HepG2 (cell line): Measurements from ENCODE around the gene AMPH. TPM values are rescaled to one million over a fixed set of nuclear protein-coding genes. Genes with fewer than 3 reads are reported as not detected.

ENCODE experiments used
- ATAC-seq: fragments of 200-7000 bp; cut with Tn5 transposase; 3 replicates; pipeline ENCODE4 v1.9.1; 2020; ENCODE audit warnings: mild to moderate bottlenecking, moderate library complexity
- BruUV-seq: library from RNA; stranded (reverse); fragments of 400-500 nt; replicated peaks from 2 replicates; lab custom pipeline; 2021; lab: Mats Ljungman, UMichigan
- CTCF ChIA-PET: fragments of 300-600 bp; formaldehyde crosslinking; extraction: SDS; loops from one replicate; lab custom pipeline; 2021; ENCODE audit warnings: low total read pairs, inconsistent platforms, low intra/inter-chr PET ratio; lab: Yijun Ruan, JAX
- POLR2A ChIA-PET: fragments of 350-600 bp; sonication (Branson Sonifier 250); formaldehyde crosslinking; loops from one replicate; lab custom pipeline; 2020; ENCODE audit warnings: antibody characterized with exemption, inconsistent platforms; lab: Yijun Ruan, JAX
- DNase-seq: peaks from one replicate; pipeline ENCODE4 v3.0.0-alpha.2; 2015; ENCODE audit warnings: low spot score
- FAIRE-seq: peaks from 3 replicates; lab custom pipeline; 2011; peaks lifted over from hg19 to GRCh38; lab: Jason Lieb, UNC
- H2AFZ ChIP-seq: one replicate; pipeline ENCODE4 v1.6.1; 2011; ENCODE audit warnings: low read length, inconsistent platforms
- H3K27ac ChIP-seq: fragments of 300-600 bp; 3 replicates; pipeline ENCODE4 v1.8.0; 2011; ENCODE audit warnings: mixed run types, mild to moderate bottlenecking, mixed read lengths, low read length, inconsistent platforms; ENCODE audit not compliant: insufficient read depth; ENCODE audit errors: extremely low read length
- H3K27me3 ChIP-seq, 2 experiments: fragments of 200-600 bp in 1 of 2; 2 replicates in 1 of 2; 3 replicates in 1 of 2; pipeline versions ENCODE4 v1.6.0 to v1.8.0; 2011; ENCODE audit warnings: low read length in 2 of 2, mild to moderate bottlenecking in 2 of 2, moderate library complexity in 2 of 2, inconsistent platforms in 1 of 2; ENCODE audit not compliant: insufficient read depth in 2 of 2, control insufficient read depth in 1 of 2
- H3K36me3 ChIP-seq, 2 experiments: fragments of 200-600 bp in 1 of 2; replicated peaks in 1 of 2; 2 replicates in 1 of 2; 3 replicates in 1 of 2; pipeline versions ENCODE4 v1.5.1 to v1.8.0; 2011; ENCODE audit warnings: low read length in 2 of 2, inconsistent platforms in 1 of 2; ENCODE audit not compliant: insufficient read depth in 2 of 2, control insufficient read depth in 1 of 2
- H3K4me1 ChIP-seq: 2 replicates; pipeline ENCODE4 v1.5.1; 2012; ENCODE audit warnings: low read length, inconsistent platforms; ENCODE audit not compliant: insufficient read depth
- H3K4me2 ChIP-seq: 2 replicates; pipeline ENCODE4 v1.6.0; 2011; ENCODE audit warnings: low read depth, low read length, inconsistent platforms
- H3K4me3 ChIP-seq, 3 experiments: fragments of 200-600 bp in 1 of 3; sonication (generic), shearing (Covaris generic) in 1 of 3; replicated peaks in 1 of 3; 2 replicates each; pipeline ENCODE4 v1.5.1; 2011 to 2016; ENCODE audit warnings: low read length in 3 of 3, inconsistent platforms in 2 of 3, low read depth in 2 of 3, mild to moderate bottlenecking in 2 of 3, control low read depth in 1 of 3, mixed read lengths in 1 of 3; ENCODE audit not compliant: insufficient read depth in 1 of 3
- H3K79me2 ChIP-seq: one replicate; pipeline ENCODE4 v1.6.1; 2011; ENCODE audit warnings: low read length, inconsistent platforms; ENCODE audit not compliant: insufficient read depth
- H3K9ac ChIP-seq: 2 replicates; pipeline ENCODE4 v1.6.0; 2011; ENCODE audit warnings: mild to moderate bottlenecking, low read depth, low read length, inconsistent platforms; ENCODE audit not compliant: insufficient read depth
- H3K9me3 ChIP-seq: 2 replicates; pipeline ENCODE4 v1.5.1; 2012; ENCODE audit warnings: mild to moderate bottlenecking, low read length
- H4K20me1 ChIP-seq: 2 replicates; pipeline ENCODE4 v1.6.0; 2011; ENCODE audit warnings: inconsistent platforms, mild to moderate bottlenecking, low read length, moderate library complexity; ENCODE audit not compliant: insufficient read depth
- CCAR2 ChIP-seq: fragments of 200-400 bp; formaldehyde crosslinking; optimal IDR thresholded peaks from 2 replicates; pipeline ENCODE3; 2018; ENCODE audit warnings: low read depth, mild to moderate bottlenecking, low read length, moderate library complexity
- FOXK2 ChIP-seq: fragments of 450-650 bp; IDR thresholded peaks from 2 replicates; pipeline ENCODE4 v1.6.1; 2016
- GABPB1 ChIP-seq: IDR thresholded peaks from 2 replicates; pipeline ENCODE4 v1.6.1; 2016; ENCODE audit warnings: mild to moderate bottlenecking, missing genetic modification reagents, moderate library complexity, missing compliant biosample characterization
- KDM4B ChIP-seq: sonication (generic); formaldehyde crosslinking; IDR thresholded peaks from 2 replicates; pipeline ENCODE4 v1.4.0; 2020; ENCODE audit warnings: missing genetic modification reagents
- KLF13 ChIP-seq: sonication (generic); formaldehyde crosslinking; IDR thresholded peaks from 2 replicates; pipeline ENCODE4 v1.4.0; 2020; ENCODE audit warnings: mild to moderate bottlenecking, missing genetic modification reagents
- MBD4 ChIP-seq: IDR thresholded peaks from 2 replicates; pipeline ENCODE4 v1.6.1; 2012; ENCODE audit warnings: low read length, inconsistent platforms, borderline replicate concordance
- NFE2L2 ChIP-seq: fragments of 150-350 bp; IDR thresholded peaks from 2 replicates; pipeline ENCODE4 v1.6.1; 2014; ENCODE audit warnings: low read length
- SALL1 ChIP-seq: sonication (generic); formaldehyde crosslinking; IDR thresholded peaks from 2 replicates; pipeline ENCODE4 v1.8.0; 2022; ENCODE audit warnings: mild to moderate bottlenecking, missing genetic modification reagents
- SNRNP70 ChIP-seq: fragments of 200-400 bp; formaldehyde crosslinking; IDR thresholded peaks from 2 replicates; pipeline ENCODE4 v1.6.1; 2017; ENCODE audit warnings: mild to moderate bottlenecking, low read depth, low read length, moderate library complexity
- ZNF619 ChIP-seq: sonication (generic); formaldehyde crosslinking; IDR thresholded peaks from 2 replicates; pipeline ENCODE4 v1.4.0; 2020; ENCODE audit warnings: mild to moderate bottlenecking, missing genetic modification reagents
- WGBS: methylation state at CpG from one replicate; pipeline ENCODE4 v1.1.6; 2017; ENCODE audit warnings: low lambda C conversion rate; 5-methylcytosine and 5-hydroxymethylcytosine counted together
- in situ Hi-C: cut with HindIII; loops from 2 replicates; pipeline ENCODE4 v1.10.0; 2017; ENCODE audit warnings: low pct_unique_long_range_greater_than_20kb; ENCODE audit not compliant: extremely low pct_ligation_motif_present
- intact Hi-C: fragments of 100-400 bp; cut with micrococcal nuclease; formaldehyde crosslinking; loops from one replicate; pipeline ENCODE4 v1.10.0; 2022; ENCODE audit not compliant: unreplicated experiment
- polyA plus RNA-seq, 8 experiments: library from polyadenylated mRNA; depleted of rRNA in 3 of 8; stranded (reverse) in 7 of 8; unstranded in 1 of 8; fragments of >200 nt; fragmentation: Illumina TruSeq in 4 of 8; extraction: Trizol in 4 of 8; gene quantifications; 2 replicates each; pipeline versions ENCODE4 v1.2.1 to v1.2.3, GENCODE V29; 2011 to 2016; ENCODE audit warnings: low read depth in 4 of 8, missing spikeins in 1 of 8, mixed read lengths in 1 of 8; ENCODE audit not compliant: insufficient read depth in 1 of 8
- total RNA-seq, 5 experiments: library from RNA; depleted of rRNA; stranded (reverse); fragments of >200 nt; fragmentation: Illumina TruSeq; extraction: Trizol; gene quantifications; 2 replicates each; pipeline ENCODE4 v1.2.3, GENCODE V29; 2016; ENCODE audit warnings: low read depth in 1 of 5
- TF ChIP-seq, protein P1 (sequence below): IDR thresholded peaks from 2 replicates; pipeline ENCODE4 v1.6.1; 2012; ENCODE audit warnings: low read length, improper control_type of control experiment
- TF ChIP-seq, protein P2 (sequence below): sonication (generic); formaldehyde crosslinking; IDR thresholded peaks from 2 replicates; pipeline ENCODE4 v1.5.1; 2020; ENCODE audit warnings: missing genetic modification reagents, mild to moderate bottlenecking, borderline replicate concordance
- TF ChIP-seq, protein P3 (sequence below): sonication (generic); formaldehyde crosslinking; IDR thresholded peaks from 2 replicates; pipeline ENCODE4 v1.4.0; 2020; ENCODE audit warnings: missing genetic modification reagents

Gene AMPH
- total and polyA plus RNA-seq, 2 of the 13 experiments (the other 11 are each of a cell fraction or from before 2014, with no cell fraction given): not detected

DNA sequence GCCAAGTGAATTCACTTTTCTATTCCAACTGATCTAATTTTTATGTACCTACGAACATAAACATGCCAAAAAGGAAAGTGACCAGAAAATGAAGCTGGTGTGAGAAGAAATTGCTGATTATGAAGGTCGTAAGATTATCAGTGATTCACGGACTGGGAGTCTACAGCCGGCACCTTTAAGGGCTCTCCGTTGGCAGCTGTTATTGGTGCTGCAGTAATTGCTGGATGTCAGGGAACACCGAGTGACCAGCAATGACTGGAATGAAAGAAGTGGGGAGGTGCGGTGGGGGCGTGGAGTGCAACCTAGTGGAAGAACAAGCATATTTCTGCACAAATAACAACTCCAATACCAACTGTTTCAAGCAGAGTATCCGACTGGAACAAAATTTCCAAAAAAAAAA lies 247.9 kb downstream of the AMPH start (continued):
- TF ChIP-seq, protein P1, sequence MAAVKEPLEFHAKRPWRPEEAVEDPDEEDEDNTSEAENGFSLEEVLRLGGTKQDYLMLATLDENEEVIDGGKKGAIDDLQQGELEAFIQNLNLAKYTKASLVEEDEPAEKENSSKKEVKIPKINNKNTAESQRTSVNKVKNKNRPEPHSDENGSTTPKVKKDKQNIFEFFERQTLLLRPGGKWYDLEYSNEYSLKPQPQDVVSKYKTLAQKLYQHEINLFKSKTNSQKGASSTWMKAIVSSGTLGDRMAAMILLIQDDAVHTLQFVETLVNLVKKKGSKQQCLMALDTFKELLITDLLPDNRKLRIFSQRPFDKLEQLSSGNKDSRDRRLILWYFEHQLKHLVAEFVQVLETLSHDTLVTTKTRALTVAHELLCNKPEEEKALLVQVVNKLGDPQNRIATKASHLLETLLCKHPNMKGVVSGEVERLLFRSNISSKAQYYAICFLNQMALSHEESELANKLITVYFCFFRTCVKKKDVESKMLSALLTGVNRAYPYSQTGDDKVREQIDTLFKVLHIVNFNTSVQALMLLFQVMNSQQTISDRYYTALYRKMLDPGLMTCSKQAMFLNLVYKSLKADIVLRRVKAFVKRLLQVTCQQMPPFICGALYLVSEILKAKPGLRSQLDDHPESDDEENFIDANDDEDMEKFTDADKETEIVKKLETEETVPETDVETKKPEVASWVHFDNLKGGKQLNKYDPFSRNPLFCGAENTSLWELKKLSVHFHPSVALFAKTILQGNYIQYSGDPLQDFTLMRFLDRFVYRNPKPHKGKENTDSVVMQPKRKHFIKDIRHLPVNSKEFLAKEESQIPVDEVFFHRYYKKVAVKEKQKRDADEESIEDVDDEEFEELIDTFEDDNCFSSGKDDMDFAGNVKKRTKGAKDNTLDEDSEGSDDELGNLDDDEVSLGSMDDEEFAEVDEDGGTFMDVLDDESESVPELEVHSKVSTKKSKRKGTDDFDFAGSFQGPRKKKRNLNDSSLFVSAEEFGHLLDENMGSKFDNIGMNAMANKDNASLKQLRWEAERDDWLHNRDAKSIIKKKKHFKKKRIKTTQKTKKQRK: no peak
- TF ChIP-seq, all 625 proteins: peak for 0

GRCh38 chr7:38382684-38383083 lies 248.5 kb downstream of the AMPH start:
- Histone ChIP-seq H3K9ac (no peak overlapping the region), H3K9me3 (no peaks in the 10 kb centered on the region), H3K36me3 (no peaks in the 10 kb centered on the region), H3K4me1 (no peaks in the 10 kb centered on the region), H3K4me2 (no peak overlapping the region), H3K4me3 (no peak overlapping the region), H3K27ac (no peak overlapping the region), H3K27me3 (0 out of 5 replicates have a peak, but pooled peaks cover 0 to 2% of the 10 kb centered on the region in 2 experiments), H2AFZ (no peak overlapping the region), H4K20me1 (no peaks in the 10 kb centered on the region), H3K79me2 (no peaks in the 10 kb centered on the region)
- 13% methylated on average over 2 of the region's 2 CpGs for WGBS
- ATAC-seq (no peak), FAIRE-seq (no peak), DNase-seq (no peak)
- TF ChIP-seq, protein P2, sequence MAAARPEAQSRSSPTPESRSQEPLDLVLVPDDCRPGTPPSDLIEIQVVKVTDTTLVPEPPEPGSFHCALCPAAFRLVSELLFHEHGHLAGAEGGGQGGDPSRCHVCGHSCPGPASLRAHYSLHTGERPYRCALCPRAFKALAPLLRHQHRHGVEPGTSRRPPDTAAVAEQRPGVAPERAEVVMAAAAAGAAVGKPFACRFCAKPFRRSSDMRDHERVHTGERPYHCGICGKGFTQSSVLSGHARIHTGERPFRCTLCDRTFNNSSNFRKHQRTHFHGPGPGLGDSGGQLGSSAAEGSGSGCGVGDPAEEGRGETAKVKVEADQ (CRISPR knock-in tag): no peak
- TF ChIP-seq, protein P3, sequence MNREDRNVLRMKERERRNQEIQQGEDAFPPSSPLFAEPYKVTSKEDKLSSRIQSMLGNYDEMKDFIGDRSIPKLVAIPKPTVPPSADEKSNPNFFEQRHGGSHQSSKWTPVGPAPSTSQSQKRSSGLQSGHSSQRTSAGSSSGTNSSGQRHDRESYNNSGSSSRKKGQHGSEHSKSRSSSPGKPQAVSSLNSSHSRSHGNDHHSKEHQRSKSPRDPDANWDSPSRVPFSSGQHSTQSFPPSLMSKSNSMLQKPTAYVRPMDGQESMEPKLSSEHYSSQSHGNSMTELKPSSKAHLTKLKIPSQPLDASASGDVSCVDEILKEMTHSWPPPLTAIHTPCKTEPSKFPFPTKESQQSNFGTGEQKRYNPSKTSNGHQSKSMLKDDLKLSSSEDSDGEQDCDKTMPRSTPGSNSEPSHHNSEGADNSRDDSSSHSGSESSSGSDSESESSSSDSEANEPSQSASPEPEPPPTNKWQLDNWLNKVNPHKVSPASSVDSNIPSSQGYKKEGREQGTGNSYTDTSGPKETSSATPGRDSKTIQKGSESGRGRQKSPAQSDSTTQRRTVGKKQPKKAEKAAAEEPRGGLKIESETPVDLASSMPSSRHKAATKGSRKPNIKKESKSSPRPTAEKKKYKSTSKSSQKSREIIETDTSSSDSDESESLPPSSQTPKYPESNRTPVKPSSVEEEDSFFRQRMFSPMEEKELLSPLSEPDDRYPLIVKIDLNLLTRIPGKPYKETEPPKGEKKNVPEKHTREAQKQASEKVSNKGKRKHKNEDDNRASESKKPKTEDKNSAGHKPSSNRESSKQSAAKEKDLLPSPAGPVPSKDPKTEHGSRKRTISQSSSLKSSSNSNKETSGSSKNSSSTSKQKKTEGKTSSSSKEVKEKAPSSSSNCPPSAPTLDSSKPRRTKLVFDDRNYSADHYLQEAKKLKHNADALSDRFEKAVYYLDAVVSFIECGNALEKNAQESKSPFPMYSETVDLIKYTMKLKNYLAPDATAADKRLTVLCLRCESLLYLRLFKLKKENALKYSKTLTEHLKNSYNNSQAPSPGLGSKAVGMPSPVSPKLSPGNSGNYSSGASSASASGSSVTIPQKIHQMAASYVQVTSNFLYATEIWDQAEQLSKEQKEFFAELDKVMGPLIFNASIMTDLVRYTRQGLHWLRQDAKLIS (CRISPR knock-in tag): no peak
- no peak for TF ChIP-seq ZNF619 (CRISPR knock-in tag)
- no peak for TF ChIP-seq FOXK2
- TF ChIP-seq CCAR2: no peak
- TF ChIP-seq SALL1 (CRISPR knock-in tag): no peak
- no peak for TF ChIP-seq GABPB1
- no peak for TF ChIP-seq MBD4
- no peak for TF ChIP-seq KDM4B (CRISPR knock-in tag)
- TF ChIP-seq SNRNP70: no peak
- no peak for TF ChIP-seq NFE2L2
- TF ChIP-seq KLF13: no peak
- no TSS peak for BruUV-seq
- ChIA-PET POLR2A (no interaction called here), CTCF (no interaction called here)
- in situ Hi-C loops: no loop called here
- intact Hi-C loops: no loop called here
